SK-N-MC (cell line): Measurements from ENCODE around the gene CHN1.

Experiments used
- EZH2 ChIP-seq: fragments of 200-600 bp; sonication (generic); IDR thresholded peaks from one replicate; pipeline ENCODE4 v1.6.1; 2017; ENCODE audit warnings: antibody characterized with exemption
- POLR2AphosphoS5 ChIP-seq: IDR thresholded peaks from 2 replicates; pipeline ENCODE4 v1.6.1; 2012; ENCODE audit warnings: mild to moderate bottlenecking, low read depth, low read length, borderline replicate concordance

DNA sequence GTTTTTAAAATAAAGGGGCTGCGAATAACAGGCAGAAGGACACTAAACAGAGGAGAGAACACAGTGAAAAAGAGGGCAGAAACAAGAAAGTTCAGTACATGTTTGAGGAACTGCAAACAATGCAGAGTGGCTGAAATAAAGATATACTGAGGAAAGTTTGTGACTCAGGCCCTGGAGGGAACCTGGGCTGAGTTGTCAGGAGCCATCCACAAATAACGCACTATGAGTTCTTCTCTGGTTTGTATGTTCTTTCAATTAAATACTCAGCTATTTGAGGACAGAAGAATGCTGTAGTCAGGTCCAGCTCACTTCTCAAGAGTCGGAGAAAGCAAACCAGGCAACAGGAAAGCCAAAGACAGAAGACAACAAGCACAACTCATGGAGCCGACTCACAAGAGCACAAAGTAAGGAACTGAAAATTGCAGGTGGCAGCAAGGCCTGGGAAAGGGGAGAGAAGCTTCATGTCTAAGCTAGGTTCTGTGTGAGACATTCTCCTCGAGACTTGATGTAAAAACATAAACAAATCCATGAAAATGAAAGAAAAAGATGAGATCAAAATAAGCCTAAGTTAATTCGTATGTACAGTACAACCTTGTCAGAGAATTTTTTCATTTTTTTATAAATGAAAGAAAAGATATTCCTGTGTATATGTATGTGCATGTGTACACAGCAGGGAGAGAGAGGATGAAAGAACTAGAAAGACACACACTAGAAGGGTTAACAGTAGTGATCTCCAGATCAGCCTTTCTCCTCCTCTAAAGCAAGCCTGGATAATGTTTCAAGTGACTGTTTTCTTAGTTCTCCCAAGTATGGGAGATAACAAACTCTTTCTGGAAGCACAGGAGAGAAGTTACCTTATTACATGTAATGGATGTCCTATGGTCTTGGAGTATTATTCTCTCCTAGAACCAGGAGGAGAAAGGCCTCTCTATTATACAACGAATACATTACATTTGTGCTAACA, 41.5 kb downstream of the CHN1 start:
- no peak for TF ChIP-seq EZH2
- TF ChIP-seq POLR2AphosphoS5 = no peak
